WERI-Rb-1 (cell line): ENCODE measurements around the gene VPS13D.

Experiments used
- DNase-seq: peaks from one replicate; pipeline ENCODE4 v3.0.0-alpha.2; 2020
- H3K27ac ChIP-seq: fragments of 250-450 bp; sonication (Bioruptor Pico); 2 replicates; pipeline ENCODE4 v1.5.1; 2020; ENCODE audit warnings: mild to moderate bottlenecking, moderate library complexity
- H3K27me3 ChIP-seq: fragments of 250-450 bp; sonication (Bioruptor Pico); 2 replicates; pipeline ENCODE4 v1.5.1; 2021; ENCODE audit warnings: mild to moderate bottlenecking, low read depth, moderate library complexity; ENCODE audit not compliant: insufficient read depth, severe bottlenecking
- H3K36me3 ChIP-seq: fragments of 250-450 bp; sonication (Bioruptor Pico); 2 replicates; pipeline ENCODE4 v1.5.1; 2020; ENCODE audit warnings: mild to moderate bottlenecking, moderate library complexity
- H3K4me3 ChIP-seq: 2 replicates; pipeline ENCODE4 v1.5.1; 2011; ENCODE audit warnings: low read depth, mild to moderate bottlenecking, control low read depth, low read length
- H3K9me3 ChIP-seq: fragments of 250-450 bp; sonication (Bioruptor Pico); 2 replicates; pipeline ENCODE4 v1.5.1; 2021; ENCODE audit warnings: mild to moderate bottlenecking, moderate library complexity; ENCODE audit not compliant: severe bottlenecking
- CTCF ChIP-seq: IDR thresholded peaks from 2 replicates; pipeline ENCODE4 v1.5.1; 2011; ENCODE audit warnings: low read depth, mild to moderate bottlenecking, control low read depth, inconsistent platforms, low read length

Gene VPS13D

GRCh38 chr1:12353981-12354380 lies 124.2 kb downstream of the VPS13D start:
- no peak for DNase-seq
- no peak overlapping the region for H3K4me3 ChIP-seq
- H3K36me3 ChIP-seq, result peaks cover 21% of the 10 kb centered on the region
- no peak overlapping the region for H3K27ac ChIP-seq
- H3K27me3 ChIP-seq, result no peaks in the 10 kb centered on the region
- H3K9me3 ChIP-seq, result peaks cover 5% of the 10 kb centered on the region
- TF ChIP-seq CTCF, result no peak

GRCh38 chr1:12356004-12356890 lies 126.4 kb downstream of the VPS13D start:
- Histone ChIP-seq H3K36me3 (peaks cover 12% of the 10 kb centered on the region; the same call in 1 of the 2 replicates), H3K9me3 (no peaks in the 10 kb centered on the region), H3K27me3 (no peaks in the 10 kb centered on the region), H3K4me3 (no peak overlapping the region), H3K27ac (no peak overlapping the region)
- no peak for DNase-seq
- TF ChIP-seq CTCF, result no peak

- no peaks in the 10 kb centered on the region for H3K9me3 ChIP-seq
Observed at GRCh38 chr1:12358499-12358898, 128.7 kb downstream of the VPS13D start.

GRCh38 chr1:12359359-12360133 lies 129.7 kb downstream of the VPS13D start:
- peaks cover 16% of the 10 kb centered on the region; the same call in 1 of the 2 replicates for H3K36me3 ChIP-seq
- H3K27me3 ChIP-seq, result no peaks in the 10 kb centered on the region
- TF ChIP-seq CTCF, result no peak
- no peaks in the 10 kb centered on the region for H3K9me3 ChIP-seq
- no peak for DNase-seq
- H3K4me3 ChIP-seq, result no peak overlapping the region
- no peak overlapping the region for H3K27ac ChIP-seq

More at GRCh38 chr1:12358499-12358898, 128.7 kb downstream of the VPS13D start:
- no peak for TF ChIP-seq CTCF
- H3K27ac ChIP-seq, result no peak overlapping the region
- H3K36me3 ChIP-seq, result peaks cover 16% of the 10 kb centered on the region; the same call in 1 of the 2 replicates
- no peak for DNase-seq
- H3K4me3 ChIP-seq, result no peak overlapping the region
- no peaks in the 10 kb centered on the region for H3K27me3 ChIP-seq

GRCh38 chr1:12368646-12369045 lies 138.8 kb downstream of the VPS13D start:
- no peak overlapping the region for H3K27ac ChIP-seq
- no peaks in the 10 kb centered on the region for H3K9me3 ChIP-seq
- no peak overlapping the region for H3K4me3 ChIP-seq
- no peak for DNase-seq
- H3K27me3 ChIP-seq, result no peaks in the 10 kb centered on the region
- no peak for TF ChIP-seq CTCF
- no peaks in the 10 kb centered on the region; the same call in none of the 2 replicates for H3K36me3 ChIP-seq
